Endothelial cell of umbilical vein (primary cell): ENCODE data around the gene ATXN1. TPM values are rescaled to one million over a fixed set of nuclear protein-coding genes. Genes with fewer than 3 reads are reported as not detected.

Source experiments
- BruUV-seq: library from RNA; stranded (reverse); fragments of 400-500 nt; replicated peaks from 2 replicates; lab custom pipeline; 2021; lab: Mats Ljungman, UMichigan
- CTCF ChIA-PET: fragments of 300-600, 350-600 bp; sonication (Branson Sonifier 250); formaldehyde crosslinking; loops from one replicate; lab custom pipeline; 2021; ENCODE audit warnings: antibody characterized with exemption, inconsistent platforms; lab: Charles Lee
- POLR2A ChIA-PET: fragments of 300-600, 350-600 bp; sonication (Branson Sonifier 250); formaldehyde crosslinking; loops from one replicate; lab custom pipeline; 2021; ENCODE audit warnings: antibody characterized with exemption, inconsistent platforms; lab: Charles Lee
- DNase-seq: peaks from one replicate; pipeline ENCODE4 v3.0.0-alpha.2; 2011; ENCODE audit warnings: low read depth, low spot score
- FAIRE-seq: peaks from 2 replicates; lab custom pipeline; 2011; peaks lifted over from hg19 to GRCh38; lab: Jason Lieb, UNC
- H2AFZ ChIP-seq: 2 replicates; pipeline ENCODE4 v1.6.0; 2012; ENCODE audit warnings: low read depth, low read length, control low read depth, inconsistent platforms
- H3K27ac ChIP-seq: 2 replicates; pipeline ENCODE4 v1.5.1; 2011; ENCODE audit warnings: low read depth, mild to moderate bottlenecking, control low read depth, low read length, moderate library complexity; ENCODE audit not compliant: insufficient read depth
- H3K27me3 ChIP-seq, 2 experiments: 2 replicates each; pipeline versions ENCODE4 v1.6.0 to v1.6.1; 2011; ENCODE audit warnings: low read length in 2 of 2, mixed read lengths in 1 of 2; ENCODE audit not compliant: control insufficient read depth in 2 of 2, insufficient read depth in 2 of 2
- H3K36me3 ChIP-seq, 2 experiments: 2 replicates in 1 of 2; 3 replicates in 1 of 2; pipeline ENCODE4 v1.5.1; 2011; ENCODE audit warnings: low read length in 2 of 2, mild to moderate bottlenecking in 1 of 2, moderate library complexity in 1 of 2; ENCODE audit not compliant: control insufficient read depth in 2 of 2, insufficient read depth in 2 of 2; ENCODE audit errors: extremely low read depth in 1 of 2
- H3K4me1 ChIP-seq: 3 replicates; pipeline ENCODE4 v1.5.1; 2011; ENCODE audit warnings: mild to moderate bottlenecking, low read length; ENCODE audit not compliant: control insufficient read depth, insufficient read depth; ENCODE audit errors: extremely low read depth
- H3K4me2 ChIP-seq: 2 replicates; pipeline ENCODE4 v1.6.1; 2011; ENCODE audit warnings: low read length, control low read depth, mixed read lengths; ENCODE audit not compliant: insufficient read depth
- H3K4me3 ChIP-seq, 3 experiments: fragments of 200-600 bp in 1 of 3; sonication (generic), shearing (Covaris generic) in 1 of 3; replicated peaks in 1 of 3; 2 replicates each; pipeline ENCODE4 v1.5.1; 2011 to 2016; ENCODE audit warnings: control low read depth in 3 of 3, low read length in 3 of 3, mild to moderate bottlenecking in 2 of 3, inconsistent platforms in 1 of 3, low read depth in 1 of 3, moderate library complexity in 1 of 3; ENCODE audit not compliant: insufficient read depth in 1 of 3
- H3K79me2 ChIP-seq: 2 replicates; pipeline ENCODE4 v1.6.0; 2012; ENCODE audit warnings: low read length, inconsistent platforms; ENCODE audit not compliant: control insufficient read depth, insufficient read depth
- H3K9ac ChIP-seq: replicated peaks from 2 replicates; pipeline ENCODE3; 2011; ENCODE audit warnings: low read length, control low read depth; ENCODE audit not compliant: insufficient read depth; ENCODE audit errors: extremely low read depth
- H3K9me1 ChIP-seq: replicated peaks from 3 replicates; pipeline ENCODE4 v1.6.0; 2011; ENCODE audit warnings: mild to moderate bottlenecking, low read length; ENCODE audit not compliant: control insufficient read depth, insufficient read depth; ENCODE audit errors: extremely low read depth
- H3K9me3 ChIP-seq: replicated peaks from 2 replicates; pipeline ENCODE4 v1.5.1; 2012; ENCODE audit warnings: low read length, inconsistent platforms; ENCODE audit not compliant: control insufficient read depth, insufficient read depth
- H4K20me1 ChIP-seq: replicated peaks from 2 replicates; pipeline ENCODE3; 2011; ENCODE audit warnings: mild to moderate bottlenecking, low read length; ENCODE audit not compliant: control insufficient read depth, insufficient read depth; ENCODE audit errors: extremely low read depth
- EZH2 ChIP-seq: IDR thresholded peaks from 2 replicates; pipeline ENCODE4 v1.6.1; 2012; ENCODE audit warnings: borderline replicate concordance, low read depth, mild to moderate bottlenecking, moderate library complexity, low read length, inconsistent platforms; ENCODE audit not compliant: severe bottlenecking
- FOS ChIP-seq: IDR thresholded peaks from 2 replicates; pipeline ENCODE4 v1.6.1; 2011; ENCODE audit warnings: mild to moderate bottlenecking, low read length, moderate library complexity, borderline replicate concordance; ENCODE audit not compliant: insufficient read depth
- GATA2 ChIP-seq: IDR thresholded peaks from 2 replicates; pipeline ENCODE4 v1.7.0; 2011; ENCODE audit warnings: low read depth, mild to moderate bottlenecking, moderate library complexity, mixed read lengths, low read length; ENCODE audit not compliant: insufficient read length, insufficient read depth
- JUN ChIP-seq: IDR thresholded peaks from 2 replicates; pipeline ENCODE4 v1.6.1; 2011; ENCODE audit warnings: borderline replicate concordance, low read depth; ENCODE audit not compliant: insufficient read length, insufficient read depth
- MAX ChIP-seq: IDR thresholded peaks from 2 replicates; pipeline ENCODE4 v1.6.1; 2011; ENCODE audit not compliant: insufficient read depth, insufficient read length
- MYC ChIP-seq: IDR thresholded peaks from one replicate; pipeline ENCODE4 v1.6.1; 2011; ENCODE audit warnings: mild to moderate bottlenecking, low read depth, low read length
- POLR2A ChIP-seq: IDR thresholded peaks from 2 replicates; pipeline ENCODE4 v1.6.1; 2012; ENCODE audit warnings: low read depth, mild to moderate bottlenecking, control low read depth, low read length
- POLR2AphosphoS5 ChIP-seq: IDR thresholded peaks from 2 replicates; pipeline ENCODE4 v1.6.1; 2012; ENCODE audit warnings: low read depth, mild to moderate bottlenecking, control low read depth, low read length, moderate library complexity; ENCODE audit not compliant: insufficient read depth
- dilution Hi-C: fragments of 300-500 bp; cut with MboI; formaldehyde crosslinking; loops from one replicate; pipeline ENCODE4 v1.15.0; 2019; ENCODE audit warnings: low sequenced_read_pairs; ENCODE audit not compliant: extremely low pct_ligation_motif_present
- intact Hi-C: fragments of 100-400 bp; cut with micrococcal nuclease; formaldehyde crosslinking; loops from one replicate; pipeline ENCODE4 v1.10.0; 2022
- polyA plus RNA-seq, 4 experiments: library from polyadenylated mRNA; depleted of rRNA in 3 of 4; stranded (reverse) in 3 of 4; unstranded in 1 of 4; fragments of >200 nt; gene quantifications; 2 replicates each; pipeline versions ENCODE4 v1.2.1 to v1.2.3, GENCODE V29; 2011 to 2012; ENCODE audit warnings: missing spikeins in 1 of 4
- total RNA-seq: library from RNA; stranded (reverse); gene quantifications from 2 replicates; pipeline ENCODE4 v1.2.3, GENCODE V29; 2021
- TF ChIP-seq, protein P1 (sequence below), 2 donors: IDR thresholded peaks; 1 replicate in 1 of 2; 2 replicates in 1 of 2; pipeline ENCODE4 v1.5.1; 2011; ENCODE audit warnings: low read length in 2 of 2, mild to moderate bottlenecking in 2 of 2, moderate library complexity in 2 of 2, control low read depth in 1 of 2, inconsistent platforms in 1 of 2, low read depth in 1 of 2; ENCODE audit not compliant: insufficient read depth in 1 of 2; ENCODE audit errors: extremely low read depth in 1 of 2

ATXN1 gene
- total and polyA plus RNA-seq, 2 donors (not counting 3 experiments of a cell fraction or from before 2014, with no cell fraction given): 16.4 to 33.0 TPM

- Histone ChIP-seq H3K9me3 (no peaks in the 10 kb centered on the region), H3K27ac (no peak overlapping the region), H3K27me3 (peaks cover 0 to 1% of the 10 kb centered on the region in 2 experiments), H3K36me3 (no peaks in the 10 kb centered on the region), H3K9ac (no peak overlapping the region), H3K9me1 (no peaks in the 10 kb centered on the region), H3K79me2 (no peaks in the 10 kb centered on the region), H4K20me1 (no peaks in the 10 kb centered on the region), H3K4me1 (no peaks in the 10 kb centered on the region), H3K4me2 (no peak overlapping the region), H3K4me3 (no peak overlapping the region), H2AFZ (no peak overlapping the region)
- dilution Hi-C loops (no loop called here), intact Hi-C loops (no loop called here)
- POLR2A ChIA-PET: no interaction called here
- FAIRE-seq: no peak
- CTCF ChIA-PET: interaction anchor here (0.8 to 10.2 kb wide), 4 partner anchors 13 to 310 kb away, joined by 3 to 112 read pairs (median 4); no protein-coding TSS in a partner anchor
- no peak for DNase-seq
- TF ChIP-seq EZH2: no peak
- no peak for TF ChIP-seq MAX
- TF ChIP-seq FOS: no peak
- no peak for TF ChIP-seq MYC
- no peak for TF ChIP-seq POLR2AphosphoS5
- no peak for TF ChIP-seq POLR2A
- no peak for TF ChIP-seq GATA2
- no peak for TF ChIP-seq JUN
- TF ChIP-seq, protein P1, sequence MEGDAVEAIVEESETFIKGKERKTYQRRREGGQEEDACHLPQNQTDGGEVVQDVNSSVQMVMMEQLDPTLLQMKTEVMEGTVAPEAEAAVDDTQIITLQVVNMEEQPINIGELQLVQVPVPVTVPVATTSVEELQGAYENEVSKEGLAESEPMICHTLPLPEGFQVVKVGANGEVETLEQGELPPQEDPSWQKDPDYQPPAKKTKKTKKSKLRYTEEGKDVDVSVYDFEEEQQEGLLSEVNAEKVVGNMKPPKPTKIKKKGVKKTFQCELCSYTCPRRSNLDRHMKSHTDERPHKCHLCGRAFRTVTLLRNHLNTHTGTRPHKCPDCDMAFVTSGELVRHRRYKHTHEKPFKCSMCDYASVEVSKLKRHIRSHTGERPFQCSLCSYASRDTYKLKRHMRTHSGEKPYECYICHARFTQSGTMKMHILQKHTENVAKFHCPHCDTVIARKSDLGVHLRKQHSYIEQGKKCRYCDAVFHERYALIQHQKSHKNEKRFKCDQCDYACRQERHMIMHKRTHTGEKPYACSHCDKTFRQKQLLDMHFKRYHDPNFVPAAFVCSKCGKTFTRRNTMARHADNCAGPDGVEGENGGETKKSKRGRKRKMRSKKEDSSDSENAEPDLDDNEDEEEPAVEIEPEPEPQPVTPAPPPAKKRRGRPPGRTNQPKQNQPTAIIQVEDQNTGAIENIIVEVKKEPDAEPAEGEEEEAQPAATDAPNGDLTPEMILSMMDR (IDR thresholded peaks at IDR 0.05; ENCODE audit: extremely low read depth in 1 of 2, insufficient read depth in 1 of 2, low read depth in 1 of 2, low read length in 2 of 2): no peak
- no TSS peak for BruUV-seq
Measured at GRCh38 chr6:16776394-16777017, 15.2 kb upstream of the ATXN1 start.
